Inflammatory macrophage treated with lipopolysaccharide for 1 hour (primary cell): ENCODE measurements around the gene TM4SF4.

ENCODE experiments used
- DNase-seq, 2 donors: peaks; one replicate each; pipeline ENCODE4 v3.0.0-alpha.2; 2020 to 2022

TM4SF4 gene

DNA sequence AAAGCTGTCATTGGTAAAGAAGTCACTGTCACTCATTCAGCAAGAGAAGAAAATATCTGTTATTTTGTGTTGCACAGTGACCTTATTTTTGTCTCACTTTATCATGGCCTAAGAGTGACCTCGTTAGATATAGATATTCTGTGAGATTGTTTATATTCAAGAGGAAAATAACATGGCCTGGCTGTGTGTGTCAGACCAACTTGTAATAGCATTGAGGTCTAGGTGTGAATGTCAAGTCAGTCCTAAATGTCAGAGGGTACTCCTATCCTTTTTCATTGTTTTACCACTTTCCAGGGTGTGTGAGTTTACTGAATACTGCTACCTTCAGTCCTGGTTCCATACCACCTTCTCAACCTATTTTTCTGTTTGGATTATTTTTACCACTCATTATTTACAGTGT lies 18.5 kb upstream of the TM4SF4 start:
- DNase-seq: no peak

DNA sequence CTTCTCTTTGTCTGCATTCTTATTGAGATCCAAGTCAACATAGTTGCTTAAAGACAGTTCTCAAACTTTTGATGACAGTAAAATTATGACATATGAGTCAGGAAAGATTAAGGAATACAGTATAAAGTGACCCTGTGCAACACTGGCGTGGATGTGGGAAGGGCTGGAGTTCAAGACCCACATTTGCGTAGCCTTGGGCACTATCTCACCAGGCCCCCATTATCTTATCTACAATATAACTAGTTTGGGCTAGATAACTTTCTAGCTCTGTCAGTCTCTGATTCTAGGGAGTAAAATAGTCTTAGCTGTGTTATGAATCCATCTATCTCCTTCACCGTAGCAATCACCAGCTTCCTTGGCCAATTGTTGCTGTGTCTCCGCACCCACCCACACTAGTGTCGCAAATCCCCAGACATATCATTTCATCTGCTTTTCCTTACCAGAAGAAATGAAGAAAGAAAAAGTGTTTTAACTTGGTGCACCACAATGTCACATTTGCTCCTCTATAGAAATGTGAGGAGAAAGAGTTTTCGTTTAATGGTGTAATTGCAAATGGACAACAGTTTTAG lies 14.9 kb upstream of the TM4SF4 start:
- no peak for DNase-seq

DNA sequence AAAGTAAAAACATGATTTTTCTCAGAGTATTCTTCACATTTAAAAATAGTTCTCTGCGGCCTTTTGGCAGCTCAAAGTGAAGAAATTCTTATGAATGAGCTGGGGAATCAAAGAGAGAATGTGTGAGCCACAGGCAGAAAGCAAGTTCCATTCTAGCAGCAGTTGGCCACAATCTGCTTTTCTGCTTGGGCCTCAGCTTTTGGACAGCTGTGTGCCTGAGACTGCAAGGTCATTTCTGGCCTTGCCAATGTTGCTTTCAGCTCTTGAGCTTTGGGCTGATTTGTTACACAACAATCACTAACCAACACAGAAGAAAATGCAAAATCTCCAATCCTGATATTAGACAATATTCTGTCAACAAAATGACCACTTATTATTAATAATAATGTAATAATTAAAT lies 14.4 kb upstream of the TM4SF4 start:
- DNase-seq: no peak

DNA sequence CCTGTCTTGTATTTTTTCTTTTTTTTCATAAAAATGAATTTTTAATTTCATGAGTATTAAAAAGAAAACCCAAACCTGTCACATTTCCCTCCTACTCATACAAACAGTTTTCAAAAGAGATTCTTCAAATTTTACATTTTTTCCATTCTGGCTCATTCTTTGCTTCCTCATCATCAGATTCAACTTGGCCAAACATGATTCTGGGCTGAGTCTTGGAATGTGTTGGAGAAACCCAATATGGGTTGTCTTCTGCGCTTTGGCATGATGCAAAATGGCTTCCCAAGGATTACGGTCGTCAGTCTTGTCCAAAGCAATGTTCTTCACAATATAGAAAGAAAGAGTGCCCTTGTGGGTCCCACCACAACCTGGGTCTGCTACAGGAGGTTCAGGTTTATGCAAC lies 12.4 kb upstream of the TM4SF4 start:
- no peak for DNase-seq

DNA sequence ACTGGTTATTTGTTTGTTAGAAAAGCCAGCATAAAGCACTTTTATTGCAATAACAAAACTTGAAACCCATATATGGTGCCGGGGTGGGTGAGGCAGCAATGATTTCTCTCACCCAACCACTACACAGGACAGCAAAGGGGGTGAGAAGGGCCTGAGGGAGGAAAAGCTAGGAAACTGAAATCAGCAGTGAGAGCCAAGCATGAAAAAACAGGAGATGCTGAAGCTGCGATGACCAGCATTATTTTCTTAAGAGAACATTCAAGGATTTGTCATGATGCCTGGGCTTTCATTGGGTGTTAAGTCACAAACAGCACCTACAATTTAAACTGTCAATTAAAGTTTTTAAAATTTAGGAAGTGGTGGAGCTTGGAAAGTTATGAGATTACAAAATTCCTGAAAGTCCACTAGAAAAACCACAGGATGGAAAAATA lies 11.9 kb upstream of the TM4SF4 start:
- DNase-seq: peak; percentile 51 to 80

DNA sequence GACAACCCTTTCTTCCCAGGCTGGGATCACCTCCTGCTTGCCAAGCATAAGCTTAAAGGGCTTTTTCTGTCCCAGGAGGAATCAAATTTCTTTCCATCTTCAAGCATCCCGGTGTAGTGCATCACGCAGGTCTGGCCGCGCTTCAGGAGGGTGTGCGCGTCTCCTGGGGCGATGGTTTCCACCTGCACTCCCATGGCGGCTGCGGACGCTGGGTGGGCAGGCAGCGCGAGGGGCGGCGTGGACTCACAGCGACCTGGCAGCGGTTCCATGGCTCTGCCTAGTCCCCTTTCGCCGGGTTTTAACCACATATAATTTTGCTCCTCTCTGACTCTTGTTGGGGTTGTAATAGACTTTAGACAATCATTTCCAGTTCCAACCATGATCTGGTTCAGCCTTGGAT lies 10.6 kb upstream of the TM4SF4 start:
- no peak for DNase-seq

DNA sequence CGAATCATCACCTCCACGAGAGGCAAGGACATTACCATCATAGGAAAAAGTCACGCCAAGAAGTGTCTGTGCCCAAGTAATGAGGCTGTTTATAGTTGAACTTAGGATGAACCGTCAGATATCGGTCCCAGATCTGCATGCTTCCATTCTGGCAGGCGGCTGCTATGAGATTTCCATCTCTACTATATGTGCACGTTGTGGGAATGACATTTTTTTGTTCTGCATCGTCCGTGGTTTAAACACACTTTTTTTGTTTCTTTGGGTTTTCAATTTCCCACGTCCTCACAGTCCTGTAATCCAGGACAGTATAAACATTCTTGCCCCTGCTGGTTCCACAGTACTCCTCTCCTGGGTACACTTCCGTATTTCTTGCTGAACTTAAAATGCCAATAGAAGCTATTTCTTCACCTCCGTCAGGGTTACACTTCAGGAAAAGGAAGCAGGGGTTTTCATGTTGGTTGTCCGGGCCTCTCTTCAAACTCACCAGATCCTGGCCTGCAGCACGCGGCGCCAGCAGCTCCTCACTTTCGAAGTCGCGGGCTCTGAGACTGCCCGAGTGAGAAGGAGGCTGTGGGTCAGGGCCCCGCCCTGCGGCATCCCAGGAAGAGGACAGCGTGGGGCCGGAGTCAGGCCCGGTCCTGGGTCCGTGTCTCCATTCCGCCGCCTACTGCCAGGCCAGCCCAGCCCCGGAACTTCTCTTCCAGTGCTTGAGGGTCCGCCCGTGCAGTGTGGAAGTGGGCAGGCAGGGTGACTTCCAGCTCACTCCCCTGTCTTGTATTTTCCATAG lies 9.8 kb upstream of the TM4SF4 start:
- peak; percentile 31 to 41 for DNase-seq

DNA sequence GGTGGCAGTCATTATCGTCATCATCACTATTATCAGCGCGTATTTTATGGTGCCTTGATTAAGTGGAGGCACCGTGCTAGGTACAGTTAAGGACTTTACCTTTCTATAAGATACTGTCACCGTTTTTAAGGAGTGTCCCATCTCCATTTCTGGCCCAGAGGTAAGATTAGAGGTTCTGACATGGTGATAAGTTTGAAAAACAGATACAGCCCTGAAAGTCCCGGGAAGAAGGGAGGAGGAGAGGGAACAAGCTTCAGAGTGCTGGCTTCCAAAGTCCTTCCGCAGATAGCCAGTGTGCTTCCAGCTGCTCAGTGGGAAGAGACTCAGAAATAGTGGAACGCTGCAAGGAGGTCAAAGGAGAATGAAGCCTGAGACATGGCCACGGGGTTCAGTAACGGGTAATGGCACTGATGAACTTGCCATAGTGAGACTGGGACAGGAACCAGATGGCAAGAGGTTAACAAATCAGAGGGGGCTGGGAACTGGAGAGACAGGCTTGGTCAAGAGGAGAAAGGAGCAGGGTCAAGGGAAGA lies 9.1 kb upstream of the TM4SF4 start:
- no peak for DNase-seq

DNA sequence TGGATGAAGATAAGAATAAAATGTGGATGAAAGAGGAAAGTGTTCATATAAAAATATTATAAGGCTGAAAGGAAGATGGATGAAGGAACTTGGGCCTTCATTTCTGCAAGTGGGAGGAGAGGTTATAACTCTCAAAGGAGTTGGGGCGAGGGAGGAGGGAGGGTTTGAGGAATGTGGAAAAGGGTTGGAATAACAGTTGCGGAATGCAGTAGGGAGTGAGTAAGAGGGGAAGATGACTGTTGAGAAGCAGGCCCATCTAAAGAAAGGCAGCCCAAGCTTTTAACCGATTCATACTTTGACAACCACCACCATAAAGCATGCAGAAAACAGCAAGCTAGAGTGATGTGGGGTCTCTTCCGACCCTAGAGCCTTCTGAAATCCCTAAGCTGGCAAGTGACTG lies 8.3 kb upstream of the TM4SF4 start:
- no peak for DNase-seq

DNA sequence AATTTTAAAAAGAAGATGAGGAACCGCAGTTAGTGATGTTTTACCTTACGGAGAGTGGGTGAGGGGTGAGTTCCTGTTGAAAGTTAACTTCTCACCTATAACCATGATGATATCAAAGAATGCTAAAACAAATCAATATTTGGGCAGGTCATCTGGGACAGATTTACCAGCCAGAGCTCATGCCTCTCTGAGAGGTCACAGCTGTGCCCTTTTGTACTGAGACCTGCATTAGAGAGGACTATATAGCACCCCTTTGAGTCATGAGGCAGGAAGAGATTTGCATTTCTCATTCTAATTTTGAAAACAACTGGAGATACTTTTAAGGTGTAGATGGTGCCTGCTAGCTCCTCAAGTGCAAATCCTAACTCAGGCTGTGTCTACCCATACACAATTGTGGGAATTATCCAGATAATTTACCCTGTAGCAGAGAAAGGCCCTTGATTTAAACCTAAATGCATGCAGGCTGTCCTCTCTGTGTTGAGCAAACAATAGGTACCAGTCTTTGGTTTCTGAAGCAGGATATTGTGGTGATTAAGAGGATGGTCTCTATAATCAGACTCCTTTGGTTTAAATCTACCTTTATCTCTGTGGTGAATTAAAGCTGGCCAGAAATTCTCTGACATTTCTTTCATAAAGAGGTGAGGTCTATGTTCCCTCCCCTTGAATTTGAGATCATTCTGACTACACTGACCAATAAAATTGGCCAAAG lies 5.8 kb upstream of the TM4SF4 start:
- DNase-seq: no peak

DNA sequence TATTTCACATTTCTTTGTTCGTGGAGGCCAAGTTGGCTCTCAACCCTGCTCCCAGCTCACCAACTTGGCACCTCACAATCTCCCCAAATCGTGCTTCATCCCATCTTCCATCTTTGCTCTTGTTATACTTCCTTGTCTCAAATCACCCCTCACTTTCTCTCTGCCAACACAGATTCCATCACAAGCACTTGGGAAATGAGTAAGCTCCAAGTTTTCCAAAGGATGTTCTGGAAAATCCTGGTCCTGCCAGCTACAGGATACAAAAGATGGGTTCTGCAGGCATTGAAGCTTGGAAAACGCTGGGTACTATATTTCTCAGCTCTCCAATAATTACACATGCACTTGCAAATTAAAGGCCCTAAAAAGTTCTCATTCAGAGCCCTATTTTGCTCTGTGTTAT lies 4.1 kb upstream of the TM4SF4 start:
- DNase-seq: no peak

DNA sequence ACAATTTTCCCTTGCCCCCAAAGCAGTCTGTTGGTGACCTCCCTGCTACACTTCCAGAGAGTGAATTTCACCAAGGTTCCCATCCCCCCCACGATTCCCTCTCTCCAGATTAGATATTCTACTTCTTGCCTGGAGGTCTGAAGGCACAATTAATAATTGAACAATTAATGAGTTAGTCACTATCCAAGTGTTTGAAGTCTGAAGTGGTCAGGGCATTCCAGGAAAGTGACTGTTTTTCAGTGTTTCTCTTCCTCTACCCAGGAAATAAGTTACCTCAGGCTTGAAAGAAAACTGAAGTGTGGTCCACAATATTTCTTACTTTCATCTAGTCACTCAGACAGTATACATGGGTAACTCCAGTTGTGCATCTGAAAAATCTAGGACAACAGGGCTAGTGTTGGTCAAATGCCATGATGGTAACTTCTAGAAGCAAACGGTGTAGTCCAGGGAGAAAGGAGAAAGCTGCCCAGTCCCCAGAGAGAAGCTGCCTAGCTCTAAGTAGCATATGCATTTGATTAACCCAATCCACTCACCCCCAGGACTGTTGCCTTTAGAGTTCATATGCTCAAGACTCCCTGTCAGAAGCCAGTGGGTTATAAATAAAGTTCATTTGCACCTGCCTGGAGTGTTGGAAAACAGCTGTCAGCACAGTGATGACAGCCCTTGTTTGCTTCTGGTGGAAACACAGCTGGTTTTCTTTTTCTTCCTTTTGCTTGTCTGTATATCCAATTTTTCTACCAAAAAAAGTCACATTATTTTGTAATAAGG lies 2.3 kb upstream of the TM4SF4 start:
- DNase-seq: no peak

DNA sequence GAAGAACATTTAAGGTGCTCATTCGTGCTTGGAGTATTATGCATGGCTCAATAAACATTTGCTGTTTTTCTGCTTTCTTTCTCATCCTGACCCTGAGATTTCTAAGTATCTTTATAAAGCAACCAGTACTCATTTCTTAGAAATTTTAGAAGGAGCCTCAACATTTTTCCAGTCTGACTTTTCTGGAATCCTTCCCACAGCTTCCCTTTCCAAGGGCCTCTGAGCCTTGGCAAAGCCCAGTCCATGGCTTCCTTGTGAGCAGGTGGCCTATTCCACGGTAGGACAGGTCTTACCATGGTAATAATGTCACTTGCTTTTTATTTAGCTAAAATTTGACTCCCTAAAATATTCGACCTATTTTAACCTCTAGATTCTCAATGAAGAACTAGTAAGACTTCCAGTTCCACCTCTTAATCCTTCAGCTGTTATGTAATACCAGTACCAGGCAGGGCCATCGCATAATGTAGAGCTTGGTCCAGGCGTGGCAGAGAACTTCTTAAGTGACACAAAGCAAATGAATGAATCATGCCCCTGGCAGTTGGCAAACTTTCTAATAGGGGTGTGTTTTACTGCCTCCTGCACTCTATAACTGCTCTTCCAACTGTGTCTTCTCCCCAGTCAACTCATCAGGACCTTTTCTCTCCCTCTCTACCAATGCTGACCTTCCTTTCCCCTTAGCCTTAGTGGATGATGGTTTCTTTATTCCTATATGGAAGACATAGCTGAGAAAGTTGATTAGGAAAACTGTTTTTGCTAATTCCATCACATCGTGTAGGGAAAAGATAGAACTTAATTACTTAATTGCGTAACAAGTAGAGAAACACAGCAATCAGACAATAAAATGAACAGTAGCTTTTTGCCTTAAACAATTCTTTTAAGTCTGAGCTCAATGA lies 894 bp upstream of the TM4SF4 start:
- peak; percentile 62 to 71 for DNase-seq

DNA sequence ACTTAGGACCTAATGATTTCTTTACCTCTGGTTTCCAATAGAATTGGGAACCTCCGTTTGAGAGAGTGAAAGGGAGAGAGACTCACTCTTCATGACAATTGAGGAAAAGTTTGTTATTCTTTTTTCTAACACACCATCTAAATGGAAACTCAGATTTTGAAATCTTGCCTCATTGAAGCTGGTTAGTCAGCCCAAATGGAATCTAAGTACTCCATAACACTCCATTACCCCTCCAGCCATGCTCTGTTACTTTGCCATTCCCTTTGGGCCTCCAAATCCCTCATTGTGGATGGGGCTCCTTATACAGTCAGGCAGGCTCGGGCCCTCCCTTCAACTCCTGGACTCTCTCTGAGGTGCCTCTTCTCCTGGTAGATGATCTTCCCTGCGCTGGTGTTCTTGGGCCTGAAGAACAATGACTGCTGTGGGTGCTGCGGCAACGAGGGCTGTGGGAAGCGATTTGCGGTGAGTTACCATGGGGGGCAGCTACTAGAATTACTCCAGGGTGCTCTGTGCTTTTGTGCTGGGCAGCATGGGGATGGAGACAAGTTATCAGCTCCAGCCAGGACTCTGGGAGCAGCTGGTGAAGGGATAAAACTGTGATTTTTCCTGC lies 1.1 kb downstream of the TM4SF4 start:
- no peak for DNase-seq

DNA sequence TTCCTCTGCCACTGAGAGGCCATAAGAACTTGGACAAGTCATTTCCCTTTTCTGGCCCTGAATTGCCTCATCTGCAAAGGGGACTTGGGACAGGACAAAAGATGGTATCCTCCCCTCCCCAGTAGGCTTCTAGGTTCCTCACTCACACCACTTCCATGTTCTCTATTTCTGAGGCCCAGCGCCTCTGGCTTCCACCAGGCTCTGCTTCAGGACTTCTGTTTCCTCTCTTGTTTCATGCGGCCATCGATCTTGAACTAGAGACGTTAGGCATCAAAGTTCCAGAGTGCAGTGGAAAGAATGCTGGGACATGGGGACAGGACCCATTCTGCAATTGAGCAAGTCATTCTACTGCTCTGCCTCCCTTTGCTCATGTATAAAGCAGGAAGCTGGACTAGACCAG lies 1.7 kb downstream of the TM4SF4 start:
- peak; percentile 54 to 62 for DNase-seq

DNA sequence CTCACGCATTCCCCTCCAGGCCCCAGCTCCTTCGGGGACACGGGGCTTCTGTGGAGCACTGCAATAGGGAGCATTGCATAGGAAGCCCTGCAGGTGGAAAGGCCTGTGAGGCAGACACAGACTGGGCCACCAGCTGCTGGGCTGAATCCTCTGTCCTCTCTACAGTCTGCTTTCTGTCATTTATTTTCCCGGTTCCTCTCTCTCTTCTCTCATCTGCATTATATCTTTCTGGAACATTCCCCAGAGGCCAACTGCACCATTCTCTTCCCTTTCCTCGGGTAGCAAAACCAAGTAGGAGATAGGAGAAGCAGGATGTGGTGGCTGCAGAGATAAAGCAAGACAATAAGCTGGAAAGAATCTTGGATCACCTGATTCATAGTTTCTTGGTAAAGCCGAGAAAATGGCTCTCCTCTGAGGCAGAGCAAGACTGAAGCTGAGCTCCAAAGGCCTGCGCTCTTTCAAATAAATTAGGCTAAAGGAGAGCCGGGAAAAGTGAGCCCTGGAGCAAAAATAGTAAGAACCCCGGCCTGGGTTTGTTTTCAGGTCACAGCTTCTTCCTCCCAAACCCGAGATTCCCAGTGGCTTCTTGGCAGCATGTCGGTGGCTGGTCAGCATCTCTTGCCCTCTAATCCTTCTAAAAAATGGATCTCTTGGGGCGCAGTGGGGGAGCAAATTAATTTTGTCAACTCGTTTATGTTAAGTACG lies 5.3 kb downstream of the TM4SF4 start:
- DNase-seq: no peak

DNA sequence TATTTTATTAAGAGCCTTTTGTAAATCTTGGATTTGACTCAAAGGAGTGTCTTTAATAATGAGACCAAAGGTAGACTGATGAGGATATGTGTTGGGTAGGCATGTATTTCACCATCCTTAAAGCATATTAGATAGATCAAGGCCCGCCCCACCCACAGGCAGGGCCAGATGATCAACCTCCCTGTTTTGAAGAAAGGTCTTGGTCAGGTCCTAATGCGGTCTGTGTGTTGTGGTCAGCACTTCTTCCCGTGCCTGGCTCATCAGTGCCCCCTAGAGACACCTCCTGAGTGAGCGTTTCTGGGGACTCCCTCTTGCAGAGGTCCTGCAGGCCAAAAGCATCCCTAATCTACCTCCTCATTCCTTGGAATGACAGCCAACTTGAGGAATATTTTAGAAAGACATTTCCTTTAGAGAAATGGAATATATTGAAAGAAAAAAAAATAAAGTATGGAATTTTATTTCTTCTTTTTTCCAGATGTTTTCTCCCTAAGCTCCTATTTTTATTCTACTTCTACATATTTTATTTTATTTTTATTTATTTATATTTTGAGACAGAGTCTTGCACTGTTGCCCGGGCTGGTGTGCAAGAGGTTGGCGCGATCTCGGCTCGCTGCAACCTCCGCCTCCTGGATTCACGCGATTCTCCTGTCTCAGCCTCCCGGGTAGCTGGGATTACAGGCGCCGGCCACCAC lies 6.0 kb downstream of the TM4SF4 start:
- peak; percentile 64 to 79 for DNase-seq

DNA sequence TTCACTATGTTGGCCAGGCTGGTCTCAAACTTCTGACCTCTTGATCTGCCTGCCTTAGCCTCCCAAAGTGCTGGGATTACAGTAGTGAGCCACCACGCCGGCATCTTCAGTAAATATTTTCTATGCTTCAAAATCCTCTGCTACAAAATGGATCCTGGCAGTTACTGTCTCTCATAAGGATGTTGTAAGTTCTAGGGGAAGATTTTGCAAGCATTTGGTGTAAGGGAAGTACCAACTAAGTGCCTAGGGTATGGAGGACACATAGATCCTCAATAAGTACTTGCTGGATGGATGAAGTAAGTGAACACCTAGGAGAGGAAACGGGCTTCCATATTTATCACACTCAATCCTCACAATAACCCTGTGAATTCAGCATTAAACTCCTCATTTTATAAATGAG lies 6.6 kb downstream of the TM4SF4 start:
- DNase-seq: peak; percentile 20 to 55

DNA sequence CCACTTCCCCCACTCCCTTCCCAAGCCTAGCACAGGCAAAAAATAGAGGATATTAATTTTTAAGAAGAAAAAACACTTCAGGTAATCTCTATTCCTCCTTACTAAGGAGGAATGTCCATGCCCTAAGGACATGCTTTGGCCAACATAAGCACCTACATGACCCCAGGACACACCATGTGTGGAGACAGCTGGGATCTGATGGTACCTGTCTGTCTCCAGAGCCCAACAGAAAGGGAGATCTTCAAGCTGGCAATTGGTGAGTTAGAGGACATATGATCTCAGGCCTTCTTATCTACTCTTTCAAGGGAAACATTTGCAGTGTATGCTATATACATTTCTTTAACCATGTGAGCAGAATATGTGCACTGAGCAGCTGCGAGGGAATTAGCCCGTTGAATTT lies 7.0 kb downstream of the TM4SF4 start:
- no peak for DNase-seq

DNA sequence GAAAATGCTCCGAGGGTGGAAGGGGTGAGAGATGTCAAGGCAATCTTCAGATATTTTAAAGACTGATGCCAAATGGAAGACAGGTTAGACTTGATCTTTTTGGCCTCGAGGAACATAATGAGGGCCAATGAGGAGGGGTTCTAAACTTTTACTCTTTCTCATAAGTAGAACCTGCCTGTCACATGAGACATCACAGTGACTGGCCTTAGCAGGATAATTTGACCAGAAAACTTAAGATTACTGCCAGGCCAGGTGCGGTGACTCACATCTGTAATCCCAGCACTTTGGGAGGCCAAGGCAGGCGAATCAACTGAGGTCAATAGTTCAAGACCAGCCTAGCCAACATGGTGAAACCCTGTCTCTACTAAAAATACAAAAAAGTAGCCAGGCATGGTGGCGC lies 12.2 kb downstream of the TM4SF4 start:
- DNase-seq: no peak
